ENCODE results near the gene ATP6V1C2.
A peak's percentile ranks its signal among the peaks of the same experiment; 100 is the strongest.
"Not testable (repeated sequence)": the region's sequence is repeated elsewhere in the genome, so short reads cannot be mapped to it uniquely, and the experiment has no call there.

Gene ATP6V1C2

DNA sequence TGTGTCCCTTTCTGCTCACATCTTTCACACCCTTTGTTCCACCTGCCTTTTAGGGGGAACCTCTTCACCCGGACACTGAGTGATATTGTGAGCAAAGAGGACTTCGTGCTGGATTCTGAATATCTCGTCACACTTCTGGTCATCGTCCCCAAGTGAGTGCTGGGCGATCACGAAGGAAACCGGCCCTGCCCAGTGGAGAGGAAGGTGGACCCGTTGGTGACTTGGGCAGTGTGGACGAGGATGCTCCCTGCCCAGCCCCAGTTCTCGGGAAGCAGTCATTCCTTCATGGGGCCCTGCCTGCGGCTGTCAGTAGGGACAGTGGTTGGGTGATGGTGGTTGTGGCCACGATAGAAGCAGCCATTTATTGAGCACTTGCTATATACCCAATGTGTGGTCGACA lies 50.4 kb downstream of the ATP6V1C2 start:
- no peak for DNase-seq

DNA sequence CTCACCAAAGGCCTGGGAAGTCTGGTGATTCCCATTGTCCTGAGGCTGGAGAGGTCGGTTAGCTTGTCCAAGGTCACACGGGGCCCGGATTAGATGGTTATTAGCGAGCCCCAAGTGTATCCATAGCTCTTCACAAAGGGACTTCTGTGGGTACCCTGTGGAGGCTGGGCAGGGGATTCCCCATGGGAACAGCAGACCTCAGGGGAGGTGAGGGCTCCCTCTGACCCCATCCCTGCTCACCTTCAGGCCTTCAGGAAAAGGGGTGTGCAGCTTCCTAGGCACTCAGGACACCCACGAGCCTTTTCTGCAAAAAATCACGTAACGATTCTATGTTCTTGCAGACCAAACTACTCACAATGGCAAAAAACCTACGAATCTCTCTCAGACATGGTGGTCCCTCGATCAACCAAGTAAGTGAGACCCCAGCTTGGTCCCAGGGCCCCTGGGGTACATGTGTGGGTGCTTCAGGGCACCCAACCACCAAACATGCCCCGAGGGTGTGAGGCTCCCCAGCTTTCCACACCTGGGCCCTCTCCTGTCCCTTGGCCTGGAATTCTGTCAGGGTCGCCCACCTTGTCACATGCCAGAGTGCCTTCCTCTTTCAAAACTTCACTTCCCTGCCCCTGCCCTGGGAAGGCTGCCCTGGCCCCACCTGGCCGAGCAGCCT lies 50.9 kb downstream of the ATP6V1C2 start:
- no peak for DNase-seq

DNA sequence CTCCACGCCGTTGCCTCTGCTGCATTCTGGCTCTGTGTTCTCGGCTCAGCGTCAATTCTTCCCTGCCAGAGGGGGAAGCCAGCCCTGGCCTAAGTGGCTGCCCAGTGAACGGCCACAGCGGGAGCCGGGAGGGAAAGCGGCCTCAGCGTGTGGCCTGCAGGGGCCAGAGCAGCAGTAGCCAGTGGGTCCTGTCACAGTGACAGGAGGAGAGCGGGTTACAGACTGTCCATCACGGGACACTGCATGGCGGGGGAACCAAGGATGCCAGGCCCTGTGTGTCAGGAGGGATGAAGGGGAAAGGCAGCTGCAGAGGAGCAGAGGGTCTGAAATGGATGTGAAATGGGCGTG lies 51.4 kb downstream of the ATP6V1C2 start:
- DNase-seq: no peak

DNA sequence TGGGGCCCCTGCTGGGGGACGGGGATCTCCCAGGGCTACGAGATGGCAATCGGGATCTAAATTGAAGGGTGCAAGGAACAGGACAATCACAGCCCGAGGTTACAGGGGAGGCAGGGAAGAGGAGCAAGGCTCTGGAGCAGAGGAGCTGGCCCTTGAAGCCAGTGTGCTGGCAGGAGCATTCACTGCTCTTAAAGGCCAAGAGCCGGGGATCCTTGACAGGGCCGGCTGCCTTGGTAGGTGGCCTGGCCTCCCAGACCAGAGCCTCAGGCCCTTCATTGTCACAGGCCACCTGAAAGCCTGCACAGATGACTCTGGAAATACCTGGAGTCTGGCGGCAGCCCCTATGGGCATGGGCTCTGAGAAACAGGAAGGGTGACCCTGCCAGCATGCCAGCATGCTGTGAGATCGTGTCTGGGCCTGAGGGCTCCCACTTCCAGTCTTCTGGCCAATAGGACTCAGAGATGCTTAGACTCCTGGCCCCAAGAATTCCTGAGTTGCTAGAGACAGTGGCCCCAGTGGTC lies 52.5 kb downstream of the ATP6V1C2 start:
- DNase-seq: no peak

DNA sequence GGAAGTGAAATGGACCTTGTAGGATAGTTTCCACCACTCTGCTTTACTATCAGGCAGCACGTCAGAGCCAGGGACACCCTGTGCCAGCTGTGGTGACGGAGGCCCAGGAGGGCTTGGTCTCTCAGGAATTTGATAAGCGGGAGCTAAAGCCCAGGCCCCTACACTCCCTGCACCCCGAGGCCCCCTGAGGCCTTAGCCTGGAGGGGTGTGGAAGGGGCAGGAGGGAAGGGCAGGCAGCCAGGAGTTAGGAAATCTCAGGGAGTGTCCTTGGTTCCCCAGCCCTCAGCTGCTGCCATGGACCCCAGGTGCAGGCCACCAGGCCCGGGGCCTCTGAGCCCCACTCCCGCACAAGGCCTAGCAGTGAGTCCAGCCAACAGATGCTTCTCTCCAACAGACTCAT lies 53.0 kb downstream of the ATP6V1C2 start:
- DNase-seq: no peak

DNA sequence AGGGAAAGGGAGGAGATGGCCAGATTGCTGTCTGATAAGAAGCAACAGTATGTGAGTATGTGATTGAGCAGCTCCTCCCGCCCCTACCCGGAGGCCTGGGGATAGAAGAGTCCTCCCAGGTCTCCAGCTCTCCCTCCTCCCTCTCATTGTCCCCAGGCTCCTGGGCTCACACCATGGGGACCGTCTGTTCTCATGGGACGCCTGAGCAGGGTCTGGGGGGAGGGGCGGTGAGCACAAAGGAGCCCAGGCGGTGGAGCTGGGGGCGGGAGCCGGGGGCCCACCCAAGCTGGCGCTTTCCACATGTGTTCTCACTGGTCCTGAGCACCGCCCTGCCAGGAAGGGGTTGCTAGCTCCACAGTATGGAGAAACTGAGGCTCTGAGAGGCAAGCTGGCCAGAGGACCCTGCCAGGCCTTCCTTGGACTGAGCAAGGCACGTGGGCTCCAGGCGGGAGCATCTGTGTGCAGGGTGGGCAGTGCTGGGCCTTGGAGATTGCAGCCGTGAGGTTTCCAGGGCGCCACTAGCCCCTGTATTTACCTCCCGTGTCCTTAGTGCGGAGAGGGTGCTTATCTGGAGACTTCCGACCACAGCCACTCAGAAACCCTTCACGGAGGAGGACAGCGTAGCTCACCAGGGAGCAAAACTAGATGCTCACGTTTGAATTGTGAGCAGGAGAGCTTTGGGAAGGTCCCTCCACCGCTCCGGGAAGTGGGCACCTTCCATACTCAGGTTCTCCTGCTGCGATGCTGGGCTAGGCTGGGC lies 53.8 kb downstream of the ATP6V1C2 start:
- no peak for DNase-seq

DNA sequence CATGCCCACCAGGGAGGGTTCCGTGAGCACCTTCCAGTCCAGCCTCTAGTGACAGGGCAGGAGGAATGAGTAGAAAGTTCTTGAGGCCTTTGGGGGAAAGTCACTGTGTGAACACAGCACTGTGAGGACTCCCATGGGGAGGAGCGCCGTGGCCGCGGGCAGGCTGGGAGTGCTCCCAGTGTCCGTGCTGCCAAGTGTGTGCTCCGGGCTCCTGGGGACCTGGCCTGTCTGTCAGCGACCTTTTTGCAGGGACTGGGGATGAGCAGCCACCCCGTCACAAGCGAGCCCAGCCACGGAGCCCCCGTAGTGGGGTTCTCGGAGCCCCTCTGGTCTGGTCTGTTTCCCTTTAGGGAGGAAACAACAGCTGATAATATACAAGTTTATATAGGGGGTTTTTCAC lies 54.4 kb downstream of the ATP6V1C2 start:
- no peak for DNase-seq

DNA sequence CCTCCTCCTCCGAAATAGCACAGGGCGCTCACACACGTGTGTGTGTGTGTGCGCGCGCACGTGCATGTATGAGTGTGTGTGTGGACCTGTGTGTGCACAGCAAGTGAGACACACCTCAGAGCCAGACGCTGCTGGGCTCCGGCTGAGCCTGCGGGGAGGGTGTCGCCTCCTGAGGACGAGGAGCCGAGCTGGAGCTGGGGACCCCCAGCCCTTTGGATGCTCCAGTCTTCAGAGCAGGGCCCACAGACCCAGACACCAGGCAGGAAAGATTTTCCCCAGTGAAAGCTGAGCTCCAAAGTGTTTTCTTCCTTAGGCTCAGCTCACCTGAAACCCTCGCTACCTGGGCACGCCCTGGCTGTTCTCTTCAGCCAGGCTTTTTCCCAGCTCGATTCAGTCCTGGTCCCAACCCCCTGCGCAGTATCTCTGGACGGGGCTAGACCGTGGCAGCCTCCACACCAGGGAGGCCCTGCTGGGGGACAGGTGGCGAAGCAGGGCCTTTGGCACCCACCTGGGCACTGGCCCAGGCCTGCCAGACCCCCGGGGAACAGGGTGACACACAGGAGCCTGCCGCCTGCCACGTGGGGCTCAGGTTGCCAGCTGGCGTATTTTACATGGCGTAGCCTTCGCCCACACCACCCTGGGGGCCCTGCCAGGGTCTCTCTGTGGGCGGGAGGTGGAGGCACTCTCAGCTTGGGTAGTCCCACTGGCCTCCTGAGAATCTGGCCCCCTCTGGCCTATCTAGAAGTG lies 55.0 kb downstream of the ATP6V1C2 start:
- DNase-seq: no peak

DNA sequence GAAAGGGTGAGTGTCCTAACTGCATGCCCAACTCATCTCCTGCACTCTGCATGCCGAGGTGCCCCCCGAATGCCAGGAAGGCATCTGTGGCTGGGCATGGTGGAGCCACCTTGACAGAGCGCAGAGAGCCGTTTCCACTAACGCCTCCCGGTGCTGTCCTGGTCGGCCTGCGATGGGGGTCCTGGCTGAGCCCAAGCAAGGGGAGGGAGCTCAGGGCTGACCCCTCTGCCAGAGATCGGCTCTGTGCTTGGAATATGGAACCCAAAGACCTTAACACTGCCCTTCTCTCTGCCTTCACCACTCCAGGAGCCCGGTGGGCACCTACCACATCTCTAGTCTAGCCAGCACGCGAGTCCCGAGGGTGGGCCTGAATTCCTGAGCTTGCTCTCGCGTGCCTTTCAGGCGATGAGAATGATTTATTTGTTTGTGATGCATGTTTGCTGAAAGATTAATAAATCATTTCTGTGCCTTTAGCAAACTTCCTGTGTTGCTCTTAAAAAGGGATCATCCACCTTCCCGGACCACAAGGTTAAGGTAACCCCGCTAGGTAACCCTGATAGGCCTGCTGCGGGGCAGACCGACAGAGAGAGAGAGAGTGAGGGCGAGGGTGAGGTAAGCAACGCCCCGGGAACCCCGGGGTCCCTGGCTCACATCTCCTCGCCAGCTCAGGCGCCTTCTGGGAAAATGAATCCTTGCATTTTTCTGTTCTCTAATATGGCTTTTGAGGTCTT lies 55.8 kb downstream of the ATP6V1C2 start:
- no peak for DNase-seq

DNA sequence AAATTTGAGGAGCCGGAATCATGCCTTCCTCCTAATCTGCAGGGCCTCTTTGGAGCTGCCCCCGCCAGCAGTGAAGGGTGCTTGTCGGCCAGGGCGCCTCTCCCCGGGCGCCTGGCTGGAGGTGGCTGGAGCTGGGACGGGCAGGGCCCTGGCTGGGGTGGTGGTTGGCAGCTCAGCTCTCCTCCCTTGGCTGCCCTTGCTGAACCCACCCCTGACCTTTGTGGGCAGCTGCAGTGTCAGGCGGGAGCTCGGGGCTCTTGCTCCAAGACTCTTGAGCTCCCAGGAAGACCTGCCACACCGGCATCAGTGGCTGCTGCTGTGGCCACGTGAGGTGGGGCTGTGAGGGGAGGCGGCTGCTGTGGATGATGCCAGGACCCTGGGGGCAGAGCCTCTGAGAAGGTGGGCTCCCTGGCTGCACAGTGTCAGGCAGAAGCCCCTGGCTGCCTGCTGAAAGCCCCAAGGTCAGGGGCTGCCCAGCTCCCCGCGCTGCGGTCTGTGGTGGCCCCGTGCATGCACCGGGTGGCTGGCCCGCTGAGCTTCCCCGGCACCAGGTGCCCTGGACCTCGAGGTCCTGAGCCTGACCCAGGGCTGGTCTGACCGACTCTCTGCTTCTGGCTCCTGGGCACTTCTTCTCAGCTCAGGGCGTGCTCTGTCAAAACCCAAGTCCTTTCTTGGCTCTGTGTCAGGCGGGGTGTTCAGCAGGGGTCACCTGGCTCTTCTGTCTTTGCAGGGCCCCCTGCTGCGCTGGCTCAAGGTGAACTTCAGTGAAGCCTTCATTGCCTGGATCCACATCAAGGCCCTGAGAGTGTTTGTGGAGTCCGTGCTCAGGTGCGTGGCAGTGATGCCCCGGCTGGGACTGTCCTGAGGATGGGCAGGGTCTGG lies 56.7 kb downstream of the ATP6V1C2 start:
- DNase-seq: no peak

DNA sequence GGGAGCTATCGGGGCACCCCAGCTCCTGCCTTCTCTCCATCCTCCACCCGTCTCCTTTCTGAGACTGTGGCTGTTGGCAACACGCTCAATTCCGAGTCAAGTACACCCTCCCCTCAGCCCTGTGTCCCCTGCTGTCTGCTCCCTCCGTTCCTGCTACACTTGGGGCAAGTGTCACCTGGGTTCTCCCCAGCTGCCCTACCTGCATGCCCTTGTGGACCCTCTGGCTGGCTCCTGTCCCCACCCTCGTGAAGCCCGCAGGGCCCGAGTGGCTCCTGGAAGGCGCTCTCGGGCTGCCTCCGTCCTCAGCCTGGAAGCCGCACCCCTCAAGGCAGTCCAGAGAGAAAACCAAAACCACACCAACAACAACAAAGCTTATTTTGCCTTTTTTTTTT lies 57.3 kb downstream of the ATP6V1C2 start:
- DNase-seq: no peak

DNA sequence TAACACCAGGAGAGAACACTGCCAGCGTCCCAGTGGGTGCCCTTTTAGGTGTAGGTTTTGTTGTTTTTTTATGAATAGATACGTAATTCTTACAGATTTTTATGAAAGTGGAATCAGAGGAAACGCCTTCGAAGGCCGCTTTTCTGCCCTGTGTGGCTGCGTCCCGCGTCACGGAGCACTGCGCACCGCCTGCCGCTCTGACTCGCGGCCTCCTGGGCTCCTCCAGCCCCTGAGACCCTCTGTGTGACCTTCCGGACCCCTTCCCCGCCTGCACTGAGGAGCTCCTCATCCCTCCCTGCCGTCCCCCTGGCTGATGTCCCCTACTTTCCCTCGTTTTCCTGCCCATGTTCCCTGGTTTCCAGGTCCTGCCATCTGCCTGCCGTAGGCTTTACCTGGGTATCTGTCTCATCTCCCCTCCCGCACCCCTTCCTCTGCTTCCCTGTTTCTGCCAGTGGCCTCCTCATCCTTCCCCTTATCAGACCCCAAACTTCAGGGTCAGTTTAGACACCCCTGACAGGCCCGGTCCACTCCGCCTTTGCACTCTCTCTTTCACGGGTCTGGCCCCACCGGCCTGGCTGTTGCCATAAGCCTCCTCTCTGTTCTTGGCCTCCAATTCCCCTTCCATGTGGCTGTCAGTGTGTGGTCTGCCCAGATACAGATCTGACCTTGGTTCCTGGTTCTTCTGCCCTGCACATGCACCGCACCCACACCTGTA lies 58.5 kb downstream of the ATP6V1C2 start:
- no peak for DNase-seq

DNA sequence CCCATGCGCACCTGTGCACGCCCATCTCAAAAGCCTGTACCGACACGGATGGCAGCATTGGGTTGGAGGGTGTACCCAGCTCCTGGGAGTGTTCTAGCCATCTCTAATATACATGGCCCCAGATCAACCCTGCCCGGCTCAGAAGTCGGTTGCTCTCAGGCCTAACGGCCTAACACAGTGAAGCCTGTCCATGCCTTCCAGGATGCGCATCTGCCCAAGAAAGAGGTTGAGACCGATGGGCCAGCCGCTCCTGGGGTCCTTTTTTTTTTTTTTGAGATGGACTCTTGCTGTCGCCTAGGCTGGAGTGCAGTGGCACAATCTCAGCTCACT lies 59.0 kb downstream of the ATP6V1C2 start:
- DNase-seq: no peak

DNA sequence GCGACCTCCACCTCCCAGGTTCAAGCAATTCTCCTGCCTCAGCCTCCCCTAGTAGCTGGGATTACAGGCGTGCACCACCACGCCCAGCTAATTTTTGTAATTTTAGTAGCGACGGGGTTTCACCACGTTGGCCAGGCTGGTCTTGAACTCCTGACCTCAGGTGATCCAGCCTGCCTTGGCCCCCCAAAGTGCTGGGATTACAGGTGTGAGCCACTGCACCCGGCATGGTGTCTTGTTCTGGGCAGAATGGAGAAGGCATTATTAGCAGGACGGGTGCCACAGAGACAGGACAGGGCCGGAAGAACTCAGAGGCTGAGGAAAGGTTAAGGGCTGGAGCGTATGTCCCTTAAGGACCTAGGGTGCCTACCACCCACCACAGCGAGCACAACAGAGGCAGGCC lies 59.4 kb downstream of the ATP6V1C2 start:
- DNase-seq: not testable (repeated sequence)

DNA sequence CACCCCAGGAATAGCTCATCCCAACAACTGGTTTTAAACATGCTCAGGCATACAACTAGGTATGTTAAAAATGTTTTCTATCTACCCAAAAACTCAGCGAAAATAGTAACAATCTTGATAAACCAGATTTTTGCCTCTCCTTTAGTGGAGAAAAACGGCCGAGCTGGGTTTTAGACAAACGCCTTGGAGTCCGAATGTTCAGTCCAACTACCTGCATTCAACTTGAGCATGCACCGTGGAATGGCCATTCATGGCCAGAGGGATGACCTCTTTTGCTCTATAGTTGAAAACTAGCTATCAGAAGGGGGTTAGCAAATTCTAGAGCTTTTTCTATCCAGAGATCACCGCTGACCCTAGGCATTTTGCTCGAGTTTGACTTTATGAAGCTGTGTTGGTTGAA lies 60.3 kb downstream of the ATP6V1C2 start:
- DNase-seq: no peak

DNA sequence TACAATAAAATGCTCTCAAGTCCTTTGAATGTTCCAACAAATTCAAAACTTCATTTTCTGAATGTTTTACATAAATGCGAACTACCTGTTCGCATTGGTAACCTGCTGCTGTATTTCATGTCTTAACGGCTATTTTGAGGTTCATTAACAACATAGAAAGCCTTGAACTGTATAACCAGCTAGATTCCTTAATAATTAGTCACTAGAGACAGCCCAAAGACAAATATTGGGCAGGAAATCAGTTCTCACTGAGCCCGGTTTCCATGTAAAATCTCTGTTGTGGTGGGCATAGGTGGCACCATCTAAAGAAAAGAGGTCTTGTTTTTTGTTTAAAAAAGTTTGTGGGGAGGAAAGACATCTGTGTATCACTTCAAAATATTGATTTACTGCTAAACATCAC lies 62.0 kb downstream of the ATP6V1C2 start:
- no peak for DNase-seq

DNA sequence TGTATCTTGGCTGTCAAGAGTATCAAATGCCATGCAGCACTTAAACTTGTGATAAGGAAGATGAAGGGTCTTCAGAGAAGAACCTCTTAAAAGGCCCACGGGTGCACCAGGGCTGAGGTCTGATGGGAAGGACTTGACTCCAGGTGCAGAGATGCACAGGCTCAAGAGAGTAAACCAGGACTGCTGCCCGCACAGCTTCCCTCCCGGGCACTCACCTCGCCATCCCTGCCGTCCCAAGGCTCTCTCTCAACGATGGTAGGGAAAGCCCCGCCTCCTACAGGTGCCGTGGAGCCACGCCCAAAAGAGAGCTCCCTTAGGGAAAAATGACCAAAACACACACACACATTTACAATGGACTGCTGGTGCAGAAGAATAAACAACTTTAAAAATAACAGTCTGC lies 63.3 kb downstream of the ATP6V1C2 start:
- DNase-seq: no peak

DNA sequence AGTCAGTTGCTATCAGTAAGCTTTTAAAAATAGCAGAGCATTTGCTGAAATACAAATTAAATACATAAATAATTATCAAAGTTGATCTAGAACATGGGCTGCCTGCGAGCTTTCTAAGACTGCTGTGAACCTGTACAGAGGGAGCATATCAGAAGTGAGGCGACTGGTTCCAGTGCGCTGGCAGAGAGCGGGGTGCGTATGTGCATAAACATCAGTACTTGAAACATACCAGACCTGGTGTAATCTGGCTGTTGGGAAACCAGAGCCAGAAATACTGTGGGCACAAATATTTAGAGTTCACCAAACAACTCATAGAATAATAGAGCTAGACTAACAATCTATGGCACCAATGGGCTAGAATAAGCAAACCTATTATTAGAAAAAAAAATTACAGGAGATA lies 63.8 kb downstream of the ATP6V1C2 start:
- DNase-seq: no peak

DNA sequence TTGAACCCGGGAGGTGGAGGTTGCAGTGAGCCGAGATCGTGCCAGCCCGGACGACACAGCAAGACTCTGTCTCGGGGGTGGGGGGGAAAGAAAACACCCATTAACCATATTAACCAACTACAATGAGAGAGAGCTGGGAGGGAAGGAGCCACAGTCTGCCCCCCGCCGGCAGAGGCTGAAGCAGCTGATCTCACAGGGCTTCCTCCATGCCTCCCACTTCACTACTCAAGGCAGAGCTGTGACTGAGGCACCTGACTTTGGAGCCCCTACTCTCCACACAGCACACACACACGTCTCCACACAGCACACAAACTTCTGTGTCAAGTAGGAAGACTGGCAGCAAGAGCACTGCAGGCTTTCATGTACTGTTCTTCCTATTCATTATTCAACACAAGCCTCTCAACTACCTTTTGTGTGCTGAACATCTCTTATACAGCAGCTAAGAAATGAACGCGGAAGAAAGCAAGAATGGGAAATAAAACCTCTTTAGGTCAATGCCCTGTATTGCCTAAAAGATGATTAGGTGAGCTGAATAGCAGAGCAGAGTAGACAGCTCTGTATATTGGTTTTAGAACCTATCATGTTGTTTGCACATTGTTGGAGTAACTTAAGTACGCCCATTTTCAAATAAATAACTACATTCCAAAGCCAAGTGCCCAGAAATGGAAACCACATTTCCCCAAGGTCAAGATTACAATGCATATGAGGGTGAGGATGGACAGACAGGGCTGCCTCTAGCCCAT lies 65.0 kb downstream of the ATP6V1C2 start:
- no peak for DNase-seq

DNA sequence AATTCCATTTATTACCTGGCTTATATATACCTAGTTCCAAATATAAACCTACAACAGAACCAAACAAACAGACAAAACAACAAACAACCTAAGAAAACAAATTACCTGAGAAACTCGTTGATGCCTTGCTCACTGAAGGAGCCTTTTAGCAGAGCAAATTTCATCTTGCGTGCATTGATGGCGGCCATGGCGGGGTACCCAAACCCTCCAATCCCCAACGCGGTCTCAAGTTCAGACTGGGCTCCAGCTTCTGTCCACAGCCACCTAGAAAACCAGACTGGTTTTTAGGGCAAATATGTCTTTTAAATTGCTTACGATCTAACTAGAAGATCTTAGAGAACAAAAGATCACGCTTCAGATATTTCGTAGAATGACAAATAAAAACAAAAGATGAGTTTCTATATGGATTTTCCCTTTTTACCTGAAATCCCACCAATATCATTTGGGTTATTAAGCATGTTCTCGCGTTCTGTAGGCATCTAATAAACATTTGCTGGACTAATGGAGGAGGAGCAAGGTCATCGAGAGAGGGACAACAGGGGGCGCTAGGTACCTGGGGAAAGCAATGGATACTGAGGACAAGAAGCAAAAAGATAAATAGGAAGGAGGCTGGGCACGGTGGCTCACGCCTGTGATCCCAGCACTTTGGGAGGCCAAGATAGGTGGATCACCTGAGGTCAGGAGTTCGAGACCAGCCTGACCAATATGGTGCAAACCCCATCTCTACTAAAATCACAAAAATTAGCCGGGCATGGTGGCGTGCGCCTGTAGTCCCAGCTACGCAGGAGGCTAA lies 65.9 kb downstream of the ATP6V1C2 start:
- DNase-seq: peak; percentile 54
